IMR-90 (cell line): Measurements from ENCODE around the gene ABTB2.

Source experiments
- MAZ ChIP-seq: IDR thresholded peaks from 2 replicates; pipeline ENCODE4 v1.6.1; 2012; ENCODE audit warnings: low read depth, mild to moderate bottlenecking, low read length, improper control_type of control experiment, moderate library complexity, borderline replicate concordance
- NFE2L2 ChIP-seq: fragments of 150-350 bp; IDR thresholded peaks from 2 replicates; pipeline ENCODE4 v1.6.1; 2016; ENCODE audit warnings: low read depth, mild to moderate bottlenecking, low read length
- TF ChIP-seq, protein P1 (sequence below): conservative IDR thresholded peaks from 2 replicates; pipeline ENCODE4 v1.5.1; 2012; ENCODE audit warnings: mild to moderate bottlenecking, low read depth, low read length, improper control_type of control experiment
- TF ChIP-seq, protein P2 (sequence below): fragments of 150-350 bp; IDR thresholded peaks from 2 replicates; pipeline ENCODE4 v1.6.1; 2017; ENCODE audit warnings: mild to moderate bottlenecking, antibody characterized with exemption, low read length, low read depth

- TF ChIP-seq, protein P1, sequence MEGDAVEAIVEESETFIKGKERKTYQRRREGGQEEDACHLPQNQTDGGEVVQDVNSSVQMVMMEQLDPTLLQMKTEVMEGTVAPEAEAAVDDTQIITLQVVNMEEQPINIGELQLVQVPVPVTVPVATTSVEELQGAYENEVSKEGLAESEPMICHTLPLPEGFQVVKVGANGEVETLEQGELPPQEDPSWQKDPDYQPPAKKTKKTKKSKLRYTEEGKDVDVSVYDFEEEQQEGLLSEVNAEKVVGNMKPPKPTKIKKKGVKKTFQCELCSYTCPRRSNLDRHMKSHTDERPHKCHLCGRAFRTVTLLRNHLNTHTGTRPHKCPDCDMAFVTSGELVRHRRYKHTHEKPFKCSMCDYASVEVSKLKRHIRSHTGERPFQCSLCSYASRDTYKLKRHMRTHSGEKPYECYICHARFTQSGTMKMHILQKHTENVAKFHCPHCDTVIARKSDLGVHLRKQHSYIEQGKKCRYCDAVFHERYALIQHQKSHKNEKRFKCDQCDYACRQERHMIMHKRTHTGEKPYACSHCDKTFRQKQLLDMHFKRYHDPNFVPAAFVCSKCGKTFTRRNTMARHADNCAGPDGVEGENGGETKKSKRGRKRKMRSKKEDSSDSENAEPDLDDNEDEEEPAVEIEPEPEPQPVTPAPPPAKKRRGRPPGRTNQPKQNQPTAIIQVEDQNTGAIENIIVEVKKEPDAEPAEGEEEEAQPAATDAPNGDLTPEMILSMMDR, result no peak
- TF ChIP-seq NFE2L2 (no peak), MAZ (no peak)
- TF ChIP-seq, protein P2, sequence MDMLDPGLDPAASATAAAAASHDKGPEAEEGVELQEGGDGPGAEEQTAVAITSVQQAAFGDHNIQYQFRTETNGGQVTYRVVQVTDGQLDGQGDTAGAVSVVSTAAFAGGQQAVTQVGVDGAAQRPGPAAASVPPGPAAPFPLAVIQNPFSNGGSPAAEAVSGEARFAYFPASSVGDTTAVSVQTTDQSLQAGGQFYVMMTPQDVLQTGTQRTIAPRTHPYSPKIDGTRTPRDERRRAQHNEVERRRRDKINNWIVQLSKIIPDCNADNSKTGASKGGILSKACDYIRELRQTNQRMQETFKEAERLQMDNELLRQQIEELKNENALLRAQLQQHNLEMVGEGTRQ, result no peak
Measured at GRCh38 chr11:34161812-34162492, 195.9 kb downstream of the ABTB2 start.
